ENCODE results near the gene DLK1. TPM values are rescaled to one million over a fixed set of nuclear protein-coding genes. Genes with fewer than 3 reads are reported as not detected.

DLK1 gene
- polyA plus RNA-seq, 1 donor (not counting 4 experiments of a cell fraction or from before 2014, with no cell fraction given): not detected

DNA sequence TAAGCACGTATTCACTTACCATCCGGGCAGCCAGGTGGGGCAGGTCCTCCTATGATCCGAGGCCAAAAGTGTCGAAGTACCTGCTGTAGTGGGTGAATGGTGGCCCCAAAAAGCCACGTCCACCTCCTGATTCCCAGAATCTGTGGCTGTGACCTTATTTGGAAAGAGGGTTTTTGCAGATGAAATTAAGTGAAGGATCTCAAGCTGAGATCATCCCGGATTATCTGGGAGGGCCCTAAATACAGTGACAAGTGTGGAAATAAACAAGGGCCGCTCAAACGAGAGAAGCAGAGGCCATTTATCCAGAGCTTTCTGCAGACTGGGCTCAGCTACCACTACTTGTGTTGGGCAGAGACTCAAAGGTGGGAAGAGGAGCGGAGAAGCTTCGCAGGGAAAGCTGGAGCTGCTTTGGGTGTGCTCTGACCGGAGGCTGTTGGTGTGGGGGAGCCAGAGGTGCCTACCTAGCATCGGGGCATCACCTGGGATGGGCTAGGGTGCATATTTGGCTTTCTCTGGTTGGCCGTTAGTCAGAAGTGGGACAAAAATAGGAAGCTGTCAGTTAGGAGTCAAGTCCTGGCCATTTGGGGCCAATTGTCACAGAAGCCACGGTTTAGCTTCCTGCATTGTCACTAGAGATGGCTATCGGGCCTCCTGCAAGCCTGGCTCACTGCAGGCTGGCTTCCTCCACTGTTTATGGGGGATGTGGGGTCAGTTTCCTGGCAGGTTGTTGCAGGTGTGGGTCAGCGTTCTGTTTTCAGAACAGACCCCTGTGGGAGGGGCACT, 27.8 kb upstream of the DLK1 start:
- Histone ChIP-seq H3K4me1 (ENCODE audit: control insufficient read depth, extremely low read depth, insufficient read depth, low read length) (peaks cover 9% of the 10 kb centered on the region), H3K4me3 (ENCODE audit: control insufficient read depth in 2 of 3, extremely low read depth in 1 of 3, insufficient read depth in 2 of 3, low read depth in 1 of 3, low read length in 3 of 3) (no peak overlapping the region), H3K9ac (ENCODE audit: control insufficient read depth, extremely low read depth, insufficient read depth, low read length) (no peak overlapping the region), H2AFZ (ENCODE audit: control insufficient read depth, low read length) (no peak overlapping the region), H3K79me2 (ENCODE audit: control insufficient read depth, insufficient read depth, low read length) (no peaks in the 10 kb centered on the region), H4K20me1 (ENCODE audit: control insufficient read depth, extremely low read depth, insufficient read depth, low read length) (no peaks in the 10 kb centered on the region), H3K27ac (ENCODE audit: control insufficient read depth, insufficient read depth, low read length) (no peak overlapping the region), H3K36me3 (ENCODE audit: control insufficient read depth in 2 of 2, extremely low read depth in 1 of 2, insufficient read depth in 2 of 2, low read length in 2 of 2) (no peaks in the 10 kb centered on the region), H3K9me1 (ENCODE audit: control insufficient read depth, extremely low read depth, insufficient read depth, low read length) (no peaks in the 10 kb centered on the region), H3K4me2 (ENCODE audit: control insufficient read depth, extremely low read depth, insufficient read depth, low read depth, low read length) (no peak overlapping the region), H3K9me3 (ENCODE audit: control insufficient read depth, low read depth, low read length) (no peaks in the 10 kb centered on the region), H3K27me3 (ENCODE audit: control insufficient read depth, extremely low read depth, insufficient read depth, low read length) (no peaks in the 10 kb centered on the region)
- TF ChIP-seq EZH2 (IDR thresholded peaks at IDR 0.05; ENCODE audit: low read length) (no peak), CTCF (optimal IDR thresholded peaks at IDR 0.05 in 1 of 3, IDR thresholded peaks at IDR 0.05 in 1 of 3, conservative IDR thresholded peaks at IDR 0.05 in 1 of 3; ENCODE audit: extremely low read depth in 1 of 3, insufficient read depth in 2 of 3, low read length in 3 of 3) (no peak)
- FAIRE-seq (no peak), DNase-seq (ENCODE audit: low read depth, low spot score) (no peak)
- dilution Hi-C loops (cut with MboI; ENCODE audit: extremely low pct_ligation_motif_present, low sequenced_read_pairs): no loop called here

DNA sequence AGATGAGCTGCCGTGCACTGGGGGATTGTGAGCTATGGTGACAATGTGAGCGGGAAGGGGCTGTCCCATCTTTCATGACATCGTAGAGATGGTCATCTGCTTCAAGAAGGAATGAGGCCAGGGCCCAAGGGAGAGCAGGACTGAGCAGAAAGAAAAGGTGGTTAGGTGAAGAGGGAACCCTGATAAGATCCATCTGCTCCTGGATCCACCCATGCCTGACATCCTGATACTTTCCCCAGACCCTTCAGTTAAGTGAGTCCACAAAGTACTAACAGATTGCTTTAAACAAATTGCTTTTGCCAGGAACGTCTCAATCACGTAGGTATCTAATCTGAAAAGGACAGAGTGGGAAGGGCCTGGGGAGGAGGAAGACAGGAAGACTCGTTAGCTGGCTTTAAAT, 25.4 kb upstream of the DLK1 start:
- no peak for TF ChIP-seq EZH2 (IDR thresholded peaks at IDR 0.05; ENCODE audit: low read length)
- TF ChIP-seq CTCF (optimal IDR thresholded peaks at IDR 0.05 in 1 of 3, IDR thresholded peaks at IDR 0.05 in 1 of 3, conservative IDR thresholded peaks at IDR 0.05 in 1 of 3; ENCODE audit: extremely low read depth in 1 of 3, insufficient read depth in 2 of 3, low read length in 3 of 3): no peak
- no peak overlapping the region for H3K4me2 ChIP-seq (ENCODE audit: control insufficient read depth, extremely low read depth, insufficient read depth, low read depth, low read length)
- H3K9me1 ChIP-seq (ENCODE audit: control insufficient read depth, extremely low read depth, insufficient read depth, low read length): no peaks in the 10 kb centered on the region
- H3K36me3 ChIP-seq (ENCODE audit: control insufficient read depth in 2 of 2, extremely low read depth in 1 of 2, insufficient read depth in 2 of 2, low read length in 2 of 2): no peaks in the 10 kb centered on the region
- no peaks in the 10 kb centered on the region for H4K20me1 ChIP-seq (ENCODE audit: control insufficient read depth, extremely low read depth, insufficient read depth, low read length)
- no peak overlapping the region for H3K27ac ChIP-seq (ENCODE audit: control insufficient read depth, insufficient read depth, low read length)
- H3K79me2 ChIP-seq (ENCODE audit: control insufficient read depth, insufficient read depth, low read length): no peaks in the 10 kb centered on the region
- dilution Hi-C loops (cut with MboI; ENCODE audit: extremely low pct_ligation_motif_present, low sequenced_read_pairs): no loop called here
- FAIRE-seq (no peak), DNase-seq (ENCODE audit: low read depth, low spot score) (no peak)
- no peaks in the 10 kb centered on the region for H3K9me3 ChIP-seq (ENCODE audit: control insufficient read depth, low read depth, low read length)
- no peaks in the 10 kb centered on the region for H3K4me1 ChIP-seq (ENCODE audit: control insufficient read depth, extremely low read depth, insufficient read depth, low read length)
- H3K27me3 ChIP-seq (ENCODE audit: control insufficient read depth, extremely low read depth, insufficient read depth, low read length): no peaks in the 10 kb centered on the region
- no peak overlapping the region for H2AFZ ChIP-seq (ENCODE audit: control insufficient read depth, low read length)
- H3K4me3 ChIP-seq (ENCODE audit: control insufficient read depth in 2 of 3, extremely low read depth in 1 of 3, insufficient read depth in 2 of 3, low read depth in 1 of 3, low read length in 3 of 3): no peak overlapping the region
- no peak overlapping the region for H3K9ac ChIP-seq (ENCODE audit: control insufficient read depth, extremely low read depth, insufficient read depth, low read length)
